ENCODE results near the gene FDPS.

FDPS gene

GRCh38 chr1:155301342-155301841 is 7.3 kb upstream of the FDPS start, which contains the start of gene PKLR:
Gene PKLR (minus strand): TSS chr1:155301438. CDS start chr1:155301395, 43 bp downstream.
- TF ChIP-seq CTCF (IDR thresholded peaks at IDR 0.05; ENCODE audit: borderline replicate concordance, control extremely low read depth, extremely low read depth, insufficient read depth, missing control alignments), result no peak
- in situ Hi-C loops (cut with MboI; ENCODE audit: low sequenced_read_pairs, unreplicated experiment), result no loop called here
- DNase-seq (ENCODE audit: low spot score), result no peak

- TF ChIP-seq CTCF (IDR thresholded peaks at IDR 0.05; ENCODE audit: borderline replicate concordance, control extremely low read depth, extremely low read depth, insufficient read depth, missing control alignments), result no peak
- no peak for DNase-seq (ENCODE audit: low spot score)
- in situ Hi-C loops (cut with MboI; ENCODE audit: low sequenced_read_pairs, unreplicated experiment), result no loop called here
Measured at GRCh38 chr1:155304558-155305063, 4.1 kb upstream of the FDPS start.

GRCh38 chr1:155305881-155306391 is 2.7 kb upstream of the FDPS start:
- DNase-seq (ENCODE audit: low spot score), result no peak
- in situ Hi-C loops (cut with MboI; ENCODE audit: low sequenced_read_pairs, unreplicated experiment), result no loop called here
- TF ChIP-seq CTCF (IDR thresholded peaks at IDR 0.05; ENCODE audit: borderline replicate concordance, control extremely low read depth, extremely low read depth, insufficient read depth, missing control alignments), result no peak

GRCh38 chr1:155307247-155307740 is 1.4 kb upstream of the FDPS start:
- DNase-seq (ENCODE audit: low spot score), result no peak
- in situ Hi-C loops (cut with MboI; ENCODE audit: low sequenced_read_pairs, unreplicated experiment), result no loop called here
- TF ChIP-seq CTCF (IDR thresholded peaks at IDR 0.05; ENCODE audit: borderline replicate concordance, control extremely low read depth, extremely low read depth, insufficient read depth, missing control alignments), result no peak

GRCh38 chr1:155309423-155310021 is 856 bp downstream of the FDPS start:
- TF ChIP-seq CTCF (IDR thresholded peaks at IDR 0.05; ENCODE audit: borderline replicate concordance, control extremely low read depth, extremely low read depth, insufficient read depth, missing control alignments), result no peak
- DNase-seq (ENCODE audit: low spot score), result no peak
- in situ Hi-C loops (cut with MboI; ENCODE audit: low sequenced_read_pairs, unreplicated experiment), result no loop called here

GRCh38 chr1:155313261-155313660 is 4.6 kb downstream of the FDPS start:
- in situ Hi-C loops (cut with MboI; ENCODE audit: low sequenced_read_pairs, unreplicated experiment), result no loop called here

More at GRCh38 chr1:155313261-155313660, 4.6 kb downstream of the FDPS start:
- no peak for DNase-seq (ENCODE audit: low spot score)
- TF ChIP-seq CTCF (IDR thresholded peaks at IDR 0.05; ENCODE audit: borderline replicate concordance, control extremely low read depth, extremely low read depth, insufficient read depth, missing control alignments), result no peak
